Ovary (tissue), 9 donors: ENCODE data around the gene RHOJ. TPM values are rescaled to one million over a fixed set of nuclear protein-coding genes. Genes with fewer than 3 reads are reported as not detected.

Source experiments
- DNase-seq, 5 donors: peaks; one replicate each; pipeline ENCODE4 v3.0.0-alpha.2; 2019 to 2020
- H3K27ac ChIP-seq, 2 donors: fragments of 200-600 bp; one replicate each; pipeline versions ENCODE4 v1.5.1 to v1.8.0; 2019 to 2022
- H3K27me3 ChIP-seq: fragments of 200-600 bp; one replicate; pipeline ENCODE4 v1.8.0; 2022
- H3K36me3 ChIP-seq: fragments of 200-600 bp; sonication (generic); one replicate; pipeline ENCODE4 v1.5.1; 2019
- H3K4me1 ChIP-seq: one replicate; pipeline ENCODE4 v1.8.1; 2013; ENCODE audit warnings: mild to moderate bottlenecking, moderate library complexity; ENCODE audit not compliant: insufficient read depth
- H3K4me3 ChIP-seq: fragments of 200-600 bp; sonication (generic); one replicate; pipeline ENCODE4 v1.5.1; 2017
- H3K9me3 ChIP-seq, 2 donors: fragments of 200-600 bp in 1 of 2; sonication (generic) in 1 of 2; one replicate each; pipeline versions ENCODE4 v1.5.1 to v1.8.1; 2013 to 2019; ENCODE audit warnings: mild to moderate bottlenecking in 1 of 2, moderate library complexity in 1 of 2
- CTCF ChIP-seq, 3 donors: fragments of 450-650 bp in 2 of 3; fragments of 200-600 bp in 1 of 3; IDR thresholded peaks; one replicate each; pipeline versions ENCODE4 v1.5.1 to v1.8.0; 2016 to 2022; ENCODE audit warnings: antibody characterized with exemption in 3 of 3, mild to moderate bottlenecking in 1 of 3
- EP300 ChIP-seq: sonication (generic); formaldehyde crosslinking; IDR thresholded peaks from one replicate; pipeline ENCODE4 v1.6.1; 2017; ENCODE audit warnings: antibody characterized with exemption
- POLR2A ChIP-seq: fragments of 450-650 bp; IDR thresholded peaks from one replicate; pipeline ENCODE4 v1.6.1; 2017; ENCODE audit warnings: antibody characterized with exemption, mild to moderate bottlenecking, moderate library complexity
- WGBS, 3 donors: extraction: QIAGEN DNeasy Blood & Tissue Kit in 1 of 3; methylation state at CpG; one replicate each; pipeline versions ENCODE4 v1.1.5 to v1.1.7; 2013 to 2017; 5-methylcytosine and 5-hydroxymethylcytosine counted together
- intact Hi-C, 4 donors: fragments of 100-400 bp; cut with DNase I; formaldehyde crosslinking; loops; one replicate each; pipeline versions ENCODE4 v1.11.0 to v1.15.1; 2022 to 2023
- polyA plus RNA-seq, 2 donors: library from polyadenylated mRNA; stranded (reverse); fragments of 200-250 nt in 1 of 2; fragments of 350-450 nt in 1 of 2; fragmentation: Illumina TruSeq in 1 of 2; extraction: RNeasy Lipid Tissue Mini Kit (QIAGEN cat#74804) in 1 of 2; gene quantifications; one replicate each; pipeline ENCODE4 v1.2.3, GENCODE V29; 2013 to 2014
- total RNA-seq, 7 donors: library from RNA; depleted of rRNA in 2 of 7; stranded (reverse); fragments of >200 nt in 2 of 7; fragmentation: NEBNext Ultra II Directional in 3 of 7; extraction: Animal tissue kit (Norgen Biotek cat#: 25700) in 3 of 7; gene quantifications; one replicate each; pipeline versions ENCODE4 v1.1.0 to v1.2.4, GENCODE V29; 2016 to 2023
- donor health status: DM: no; HTN: no; CAD: no; lungs with moderate emphysema.
- donor health status: DM: no; HTN: no; CAD: no.
- donor health status: Bipolar disorder and iron deficiency.
- donor health status: DM: yes; HTN: yes; CAD: no.
- donor health status: DM: no; HTN: no; CAD: no.
- donor health status: DM: yes; HTN: yes; CAD: no.

The RHOJ gene
- total and polyA plus RNA-seq, 9 donors, result 4.9 to 32.9 (median 16.1) TPM

- H3K9me3 ChIP-seq, result no peaks in the 10 kb centered on the region
- DNase-seq, result no peak
- no peak overlapping the region for H3K4me3 ChIP-seq
- no peaks in the 10 kb centered on the region for H3K27me3 ChIP-seq
- intact Hi-C loops, result no loop called here
- WGBS, 3 donors, result 84 to 92% (median 91%) methylated on average over 5 of the region's 5 CpGs
- no peaks in the 10 kb centered on the region for H3K36me3 ChIP-seq
- H3K4me1 ChIP-seq, result peaks cover 1% of the 10 kb centered on the region
- H3K27ac ChIP-seq, result no peak overlapping the region
- TF ChIP-seq EP300, result no peak
- no peak for TF ChIP-seq CTCF (IDR thresholded peaks at IDR 0.05)
- TF ChIP-seq POLR2A, result no peak
These were observed 4.1 kb upstream of the RHOJ start for GRCh38 chr14:63200035-63200740.

GRCh38 chr14:63200767-63201166 lies 3.5 kb upstream of the RHOJ start:
- Histone ChIP-seq H3K9me3 (no peaks in the 10 kb centered on the region), H3K4me3 (no peak overlapping the region), H3K4me1 (peaks cover 1% of the 10 kb centered on the region), H3K27ac (no peak overlapping the region), H3K36me3 (no peaks in the 10 kb centered on the region), H3K27me3 (no peaks in the 10 kb centered on the region)
- TF ChIP-seq EP300 (no peak), POLR2A (no peak), CTCF (IDR thresholded peaks at IDR 0.05) (no peak)
- intact Hi-C loops, result no loop called here
- no peak for DNase-seq

DNA sequence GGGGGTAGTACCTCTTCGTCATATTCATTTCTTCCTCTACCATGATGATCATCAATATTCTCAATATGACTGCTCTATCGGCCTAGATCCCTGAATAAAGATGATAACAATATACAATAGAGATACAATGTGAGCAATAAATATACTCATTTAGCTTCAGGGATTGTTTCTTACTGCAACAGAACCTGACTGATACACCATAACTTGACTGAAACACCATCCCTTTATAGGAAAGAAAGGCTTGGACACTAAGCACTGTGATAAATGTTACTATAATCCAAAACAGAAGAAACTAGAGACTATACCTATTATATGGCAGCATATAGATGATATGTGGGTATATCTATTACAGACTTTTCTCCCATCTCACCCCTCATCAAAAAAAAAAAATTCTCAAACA lies 1.2 kb upstream of the RHOJ start:
- TF ChIP-seq CTCF (IDR thresholded peaks at IDR 0.05) (no peak), EP300 (no peak), POLR2A (no peak)
- 96 to 99% (median 97%) methylated on average over 2 of the region's 2 CpGs for WGBS, 3 donors
- H3K4me3 ChIP-seq, result no peak overlapping the region
- intact Hi-C loops, result no loop called here
- no peaks in the 10 kb centered on the region for H3K9me3 ChIP-seq
- H3K27ac ChIP-seq, result no peak overlapping the region
- H3K27me3 ChIP-seq, result no peaks in the 10 kb centered on the region
- no peak for DNase-seq
- no peaks in the 10 kb centered on the region for H3K36me3 ChIP-seq
- peaks cover 1% of the 10 kb centered on the region for H3K4me1 ChIP-seq

- peaks cover 1% of the 10 kb centered on the region for H3K4me1 ChIP-seq
- no peak for TF ChIP-seq EP300
- peak in 1 of 3 donors; percentile 35 for TF ChIP-seq CTCF (IDR thresholded peaks at IDR 0.05)
- peak; percentile 52 for TF ChIP-seq POLR2A
- no peaks in the 10 kb centered on the region for H3K27me3 ChIP-seq
- peak overlapping the region; percentile 43 for H3K4me3 ChIP-seq
- H3K9me3 ChIP-seq, result no peaks in the 10 kb centered on the region
- intact Hi-C loops, result no loop called here
- H3K36me3 ChIP-seq, result no peaks in the 10 kb centered on the region
- WGBS, 3 donors, result 1 to 4% (median 2%) methylated on average over 11 of the region's 11 CpGs
- peak; percentile 80 to 84 (median 82) for DNase-seq
- peak overlapping the region; percentile 53 to 87 for H3K27ac ChIP-seq
These were observed 431 bp upstream of the RHOJ start for GRCh38 chr14:63203618-63204406.
